HepG2 (cell line): ENCODE measurements around the gene PLEKHG7. TPM values are rescaled to one million over a fixed set of nuclear protein-coding genes. Genes with fewer than 3 reads are reported as not detected.

Experiments used
- ATAC-seq: fragments of 200-7000 bp; cut with Tn5 transposase; 3 replicates; pipeline ENCODE4 v1.9.1; 2020; ENCODE audit warnings: mild to moderate bottlenecking, moderate library complexity
- BruUV-seq: library from RNA; stranded (reverse); fragments of 400-500 nt; replicated peaks from 2 replicates; lab custom pipeline; 2021; lab: Mats Ljungman, UMichigan
- CTCF ChIA-PET: fragments of 300-600 bp; formaldehyde crosslinking; extraction: SDS; loops from one replicate; lab custom pipeline; 2021; ENCODE audit warnings: low total read pairs, inconsistent platforms, low intra/inter-chr PET ratio; lab: Yijun Ruan, JAX
- POLR2A ChIA-PET: fragments of 350-600 bp; sonication (Branson Sonifier 250); formaldehyde crosslinking; loops from one replicate; lab custom pipeline; 2020; ENCODE audit warnings: antibody characterized with exemption, inconsistent platforms; lab: Yijun Ruan, JAX
- DNase-seq: peaks from one replicate; pipeline ENCODE4 v3.0.0-alpha.2; 2015; ENCODE audit warnings: low spot score
- FAIRE-seq: peaks from 3 replicates; lab custom pipeline; 2011; peaks lifted over from hg19 to GRCh38; lab: Jason Lieb, UNC
- H2AFZ ChIP-seq: one replicate; pipeline ENCODE4 v1.6.1; 2011; ENCODE audit warnings: low read length, inconsistent platforms
- H3K27ac ChIP-seq: fragments of 300-600 bp; 3 replicates; pipeline ENCODE4 v1.8.0; 2011; ENCODE audit warnings: mixed run types, mild to moderate bottlenecking, mixed read lengths, low read length, inconsistent platforms; ENCODE audit not compliant: insufficient read depth; ENCODE audit errors: extremely low read length
- H3K27me3 ChIP-seq, 2 experiments: fragments of 200-600 bp in 1 of 2; 2 replicates in 1 of 2; 3 replicates in 1 of 2; pipeline versions ENCODE4 v1.6.0 to v1.8.0; 2011; ENCODE audit warnings: low read length in 2 of 2, mild to moderate bottlenecking in 2 of 2, moderate library complexity in 2 of 2, inconsistent platforms in 1 of 2; ENCODE audit not compliant: insufficient read depth in 2 of 2, control insufficient read depth in 1 of 2
- H3K36me3 ChIP-seq, 2 experiments: fragments of 200-600 bp in 1 of 2; replicated peaks in 1 of 2; 2 replicates in 1 of 2; 3 replicates in 1 of 2; pipeline versions ENCODE4 v1.5.1 to v1.8.0; 2011; ENCODE audit warnings: low read length in 2 of 2, inconsistent platforms in 1 of 2; ENCODE audit not compliant: insufficient read depth in 2 of 2, control insufficient read depth in 1 of 2
- H3K4me1 ChIP-seq: 2 replicates; pipeline ENCODE4 v1.5.1; 2012; ENCODE audit warnings: low read length, inconsistent platforms; ENCODE audit not compliant: insufficient read depth
- H3K4me2 ChIP-seq: 2 replicates; pipeline ENCODE4 v1.6.0; 2011; ENCODE audit warnings: low read depth, low read length, inconsistent platforms
- H3K4me3 ChIP-seq, 3 experiments: fragments of 200-600 bp in 1 of 3; sonication (generic), shearing (Covaris generic) in 1 of 3; replicated peaks in 1 of 3; 2 replicates each; pipeline ENCODE4 v1.5.1; 2011 to 2016; ENCODE audit warnings: low read length in 3 of 3, inconsistent platforms in 2 of 3, low read depth in 2 of 3, mild to moderate bottlenecking in 2 of 3, control low read depth in 1 of 3, mixed read lengths in 1 of 3; ENCODE audit not compliant: insufficient read depth in 1 of 3
- H3K79me2 ChIP-seq: one replicate; pipeline ENCODE4 v1.6.1; 2011; ENCODE audit warnings: low read length, inconsistent platforms; ENCODE audit not compliant: insufficient read depth
- H3K9ac ChIP-seq: 2 replicates; pipeline ENCODE4 v1.6.0; 2011; ENCODE audit warnings: mild to moderate bottlenecking, low read depth, low read length, inconsistent platforms; ENCODE audit not compliant: insufficient read depth
- H3K9me3 ChIP-seq: 2 replicates; pipeline ENCODE4 v1.5.1; 2012; ENCODE audit warnings: mild to moderate bottlenecking, low read length
- H4K20me1 ChIP-seq: 2 replicates; pipeline ENCODE4 v1.6.0; 2011; ENCODE audit warnings: inconsistent platforms, mild to moderate bottlenecking, low read length, moderate library complexity; ENCODE audit not compliant: insufficient read depth
- CREM ChIP-seq, 2 experiments: sonication (generic) in 1 of 2; formaldehyde crosslinking in 1 of 2; IDR thresholded peaks; 2 replicates each; pipeline versions ENCODE4 v1.4.0 to v1.6.1; 2016 to 2020; ENCODE audit warnings: antibody characterized with exemption in 1 of 2, mild to moderate bottlenecking in 1 of 2, missing genetic modification reagents in 1 of 2
- EHMT2 ChIP-seq: fragments of 200-600 bp; sonication (generic); IDR thresholded peaks from 2 replicates; pipeline ENCODE4 v1.7.0; 2017; ENCODE audit warnings: antibody characterized with exemption, low read depth, low read length, borderline replicate concordance
- FIP1L1 ChIP-seq: fragments of 200-400 bp; formaldehyde crosslinking; IDR thresholded peaks from 2 replicates; pipeline ENCODE4 v1.6.1; 2018; ENCODE audit warnings: low read depth, mild to moderate bottlenecking, low read length, moderate library complexity, borderline replicate concordance; ENCODE audit not compliant: insufficient read depth
- PHF8 ChIP-seq: sonication (generic); formaldehyde crosslinking; IDR thresholded peaks from 2 replicates; pipeline ENCODE4 v1.5.0; 2020; ENCODE audit warnings: missing genetic modification reagents
- SRY ChIP-seq: sonication (generic); formaldehyde crosslinking; IDR thresholded peaks from 2 replicates; pipeline ENCODE4 v1.8.0; 2022; ENCODE audit warnings: mild to moderate bottlenecking, missing genetic modification reagents
- TCF7L2 ChIP-seq: IDR thresholded peaks from 2 replicates; pipeline ENCODE4 v1.6.1; 2011; ENCODE audit warnings: mild to moderate bottlenecking, low read depth, low read length, moderate library complexity
- ZNF24 ChIP-seq: fragments of 450-650 bp; IDR thresholded peaks from 2 replicates; pipeline ENCODE4 v1.6.1; 2017; ENCODE audit warnings: antibody characterized with exemption, mild to moderate bottlenecking
- WGBS: methylation state at CpG from one replicate; pipeline ENCODE4 v1.1.6; 2017; ENCODE audit warnings: low lambda C conversion rate; 5-methylcytosine and 5-hydroxymethylcytosine counted together
- in situ Hi-C: cut with HindIII; loops from 2 replicates; pipeline ENCODE4 v1.10.0; 2017; ENCODE audit warnings: low pct_unique_long_range_greater_than_20kb; ENCODE audit not compliant: extremely low pct_ligation_motif_present
- intact Hi-C: fragments of 100-400 bp; cut with micrococcal nuclease; formaldehyde crosslinking; loops from one replicate; pipeline ENCODE4 v1.10.0; 2022; ENCODE audit not compliant: unreplicated experiment
- polyA plus RNA-seq, 8 experiments: library from polyadenylated mRNA; depleted of rRNA in 3 of 8; stranded (reverse) in 7 of 8; unstranded in 1 of 8; fragments of >200 nt; fragmentation: Illumina TruSeq in 4 of 8; extraction: Trizol in 4 of 8; gene quantifications; 2 replicates each; pipeline versions ENCODE4 v1.2.1 to v1.2.3, GENCODE V29; 2011 to 2016; ENCODE audit warnings: low read depth in 4 of 8, missing spikeins in 1 of 8, mixed read lengths in 1 of 8; ENCODE audit not compliant: insufficient read depth in 1 of 8
- total RNA-seq, 5 experiments: library from RNA; depleted of rRNA; stranded (reverse); fragments of >200 nt; fragmentation: Illumina TruSeq; extraction: Trizol; gene quantifications; 2 replicates each; pipeline ENCODE4 v1.2.3, GENCODE V29; 2016; ENCODE audit warnings: low read depth in 1 of 5
- TF ChIP-seq, protein P1 (sequence below): IDR thresholded peaks from 2 replicates; pipeline ENCODE4 v1.4.0; 2020; ENCODE audit warnings: mild to moderate bottlenecking, missing genetic modification reagents
- TF ChIP-seq, protein P2 (sequence below): sonication (generic); formaldehyde crosslinking; IDR thresholded peaks from 2 replicates; pipeline ENCODE4 v1.5.0; 2020; ENCODE audit warnings: missing genetic modification reagents

The PLEKHG7 gene
- total and polyA plus RNA-seq, 2 of the 13 experiments (the other 11 are each of a cell fraction or from before 2014, with no cell fraction given) = not detected

DNA sequence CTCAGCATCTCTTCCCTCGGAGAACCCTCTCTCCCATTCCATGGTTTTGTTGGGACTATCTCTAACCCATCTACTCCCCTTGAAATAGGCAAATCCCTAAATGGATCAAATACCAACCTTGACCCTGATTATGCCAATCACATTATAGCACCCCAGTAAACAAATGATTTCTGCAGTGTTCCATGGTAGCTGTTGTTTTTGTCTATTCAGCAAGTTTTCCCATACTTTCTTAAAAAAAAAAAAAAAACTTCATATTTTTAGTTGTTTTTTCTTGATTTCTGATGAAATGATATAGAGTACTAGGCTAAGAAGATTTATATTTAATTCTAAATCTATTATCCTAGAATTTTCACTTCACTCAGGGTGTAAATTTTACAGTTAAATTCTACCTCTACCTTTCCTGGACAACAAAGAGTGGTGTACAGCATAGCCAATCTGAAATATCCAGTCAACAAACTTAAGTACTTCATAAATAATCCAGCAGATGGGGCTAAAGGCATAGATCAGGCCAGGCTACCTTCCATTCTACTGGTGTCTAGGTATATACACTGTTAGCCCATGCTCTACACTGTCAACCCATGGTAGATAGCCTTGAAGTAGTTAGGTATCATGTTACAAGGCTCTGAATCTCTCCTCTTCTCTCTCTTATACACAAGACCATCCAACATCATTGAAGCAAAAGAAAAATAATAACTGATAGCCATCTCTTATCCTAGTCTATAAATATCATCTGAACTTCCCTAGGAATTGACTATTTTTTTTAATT lies 82.2 kb downstream of the PLEKHG7 start (continued):
- TF ChIP-seq, protein P1, sequence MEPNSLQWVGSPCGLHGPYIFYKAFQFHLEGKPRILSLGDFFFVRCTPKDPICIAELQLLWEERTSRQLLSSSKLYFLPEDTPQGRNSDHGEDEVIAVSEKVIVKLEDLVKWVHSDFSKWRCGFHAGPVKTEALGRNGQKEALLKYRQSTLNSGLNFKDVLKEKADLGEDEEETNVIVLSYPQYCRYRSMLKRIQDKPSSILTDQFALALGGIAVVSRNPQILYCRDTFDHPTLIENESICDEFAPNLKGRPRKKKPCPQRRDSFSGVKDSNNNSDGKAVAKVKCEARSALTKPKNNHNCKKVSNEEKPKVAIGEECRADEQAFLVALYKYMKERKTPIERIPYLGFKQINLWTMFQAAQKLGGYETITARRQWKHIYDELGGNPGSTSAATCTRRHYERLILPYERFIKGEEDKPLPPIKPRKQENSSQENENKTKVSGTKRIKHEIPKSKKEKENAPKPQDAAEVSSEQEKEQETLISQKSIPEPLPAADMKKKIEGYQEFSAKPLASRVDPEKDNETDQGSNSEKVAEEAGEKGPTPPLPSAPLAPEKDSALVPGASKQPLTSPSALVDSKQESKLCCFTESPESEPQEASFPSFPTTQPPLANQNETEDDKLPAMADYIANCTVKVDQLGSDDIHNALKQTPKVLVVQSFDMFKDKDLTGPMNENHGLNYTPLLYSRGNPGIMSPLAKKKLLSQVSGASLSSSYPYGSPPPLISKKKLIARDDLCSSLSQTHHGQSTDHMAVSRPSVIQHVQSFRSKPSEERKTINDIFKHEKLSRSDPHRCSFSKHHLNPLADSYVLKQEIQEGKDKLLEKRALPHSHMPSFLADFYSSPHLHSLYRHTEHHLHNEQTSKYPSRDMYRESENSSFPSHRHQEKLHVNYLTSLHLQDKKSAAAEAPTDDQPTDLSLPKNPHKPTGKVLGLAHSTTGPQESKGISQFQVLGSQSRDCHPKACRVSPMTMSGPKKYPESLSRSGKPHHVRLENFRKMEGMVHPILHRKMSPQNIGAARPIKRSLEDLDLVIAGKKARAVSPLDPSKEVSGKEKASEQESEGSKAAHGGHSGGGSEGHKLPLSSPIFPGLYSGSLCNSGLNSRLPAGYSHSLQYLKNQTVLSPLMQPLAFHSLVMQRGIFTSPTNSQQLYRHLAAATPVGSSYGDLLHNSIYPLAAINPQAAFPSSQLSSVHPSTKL (CRISPR knock-in tag) = peak; percentile 60
- TF ChIP-seq EHMT2 (peak; percentile 40; the same call in 1 of the 2 replicates), PHF8 (CRISPR knock-in tag) (no peak)
- TF ChIP-seq, protein P2, sequence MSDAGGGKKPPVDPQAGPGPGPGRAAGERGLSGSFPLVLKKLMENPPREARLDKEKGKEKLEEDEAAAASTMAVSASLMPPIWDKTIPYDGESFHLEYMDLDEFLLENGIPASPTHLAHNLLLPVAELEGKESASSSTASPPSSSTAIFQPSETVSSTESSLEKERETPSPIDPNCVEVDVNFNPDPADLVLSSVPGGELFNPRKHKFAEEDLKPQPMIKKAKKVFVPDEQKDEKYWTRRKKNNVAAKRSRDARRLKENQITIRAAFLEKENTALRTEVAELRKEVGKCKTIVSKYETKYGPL (CRISPR knock-in tag) = no peak

DNA sequence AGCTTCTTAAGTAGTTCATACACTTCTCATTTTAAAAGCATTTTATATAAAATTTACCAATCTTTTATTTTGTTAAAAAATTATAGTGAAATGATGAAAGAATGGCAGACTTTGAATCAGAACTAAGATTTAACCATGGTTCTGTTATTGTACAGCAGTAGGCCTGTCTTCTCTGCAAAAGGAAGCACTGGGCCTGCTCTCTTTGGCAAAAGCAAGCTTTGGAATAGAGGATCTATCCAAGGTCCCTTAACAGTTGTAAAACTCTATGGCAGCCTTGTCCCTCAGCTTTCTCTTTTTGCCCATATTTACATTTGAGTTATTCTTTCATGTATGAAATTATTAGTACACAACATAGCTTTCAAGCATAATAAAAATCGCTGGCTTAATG lies 82.8 kb downstream of the PLEKHG7 start:
- no peaks in the 10 kb centered on the region for H4K20me1 ChIP-seq
- H3K9me3 ChIP-seq = no peaks in the 10 kb centered on the region
- intact Hi-C loops (loop anchor here (1.0 to 10.0 kb wide), 4 partner anchors 202 to 1319 kb away; no protein-coding TSS in a partner anchor), in situ Hi-C loops (loop anchor here (10.0 kb wide), 1 partner anchor 629 kb away; no protein-coding TSS in a partner anchor)
- ATAC-seq (peak; percentile 57), DNase-seq (no peak), FAIRE-seq (no peak)
- no peak overlapping the region for H3K4me3 ChIP-seq
- H3K27ac ChIP-seq = no peak overlapping the region
- no TSS peak for BruUV-seq
- CTCF ChIA-PET = interaction anchor here (0.7 to 1.3 kb wide), 3 partner anchors 342 to 634 kb away, joined by 3 to 4 read pairs (median 4); no protein-coding TSS in a partner anchor
- 86% methylated on average over 1 of the region's 1 CpG for WGBS
- H2AFZ ChIP-seq = no peak overlapping the region
- no peaks in the 10 kb centered on the region for H3K79me2 ChIP-seq
- no peaks in the 10 kb centered on the region for H3K4me1 ChIP-seq
- TF ChIP-seq TCF7L2 (no peak), ZNF24 (no peak), SRY (CRISPR knock-in tag) (no peak), CREM (IDR thresholded peaks at IDR 0.05) (no peak), CREM (CRISPR knock-in tag; IDR thresholded peaks at IDR 0.05) (no peak), FIP1L1 (no peak)
- TF ChIP-seq, protein P2 (CRISPR knock-in tag) = no peak
- peaks cover 4 to 28% of the 10 kb centered on the region in 2 experiments; a peak in 4 of 5 replicates for H3K36me3 ChIP-seq
- no peaks in the 10 kb centered on the region for H3K27me3 ChIP-seq
- no peak overlapping the region for H3K4me2 ChIP-seq
- POLR2A ChIA-PET = no interaction called here
- no peak overlapping the region for H3K9ac ChIP-seq
